Raji (cell line): ENCODE measurements around the gene MPHOSPH9.

Experiments used
- POLR2A ChIP-seq: IDR thresholded peaks from 2 replicates; pipeline ENCODE4 v1.6.1; 2011; ENCODE audit warnings: low read depth, low read length, control low read depth; ENCODE audit not compliant: insufficient read depth

MPHOSPH9 gene

GRCh38 chr12:123165537-123165936, 67.4 kb downstream of the MPHOSPH9 start:
- no peak for TF ChIP-seq POLR2A

GRCh38 chr12:123164710-123165261, 68.2 kb downstream of the MPHOSPH9 start:
- no peak for TF ChIP-seq POLR2A

DNA sequence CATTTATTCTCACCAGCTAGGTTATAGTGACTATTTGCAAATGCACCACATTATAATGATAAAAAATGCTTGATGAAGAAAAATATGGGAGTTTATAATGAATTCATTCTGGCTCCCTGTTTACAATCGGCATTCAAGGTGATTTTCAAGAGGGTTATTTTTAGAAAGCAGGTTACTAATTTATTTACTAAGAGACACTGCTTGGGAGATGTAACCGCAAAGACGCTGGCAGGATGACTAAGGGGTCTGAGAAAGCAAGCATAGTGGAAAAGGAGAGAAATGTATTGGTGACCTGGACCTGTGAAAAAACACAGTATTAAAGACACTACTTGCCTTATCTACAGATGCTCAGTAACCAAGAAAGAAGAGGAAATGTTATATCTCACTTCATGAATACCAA, 68.7 kb downstream of the MPHOSPH9 start:
- no peak for TF ChIP-seq POLR2A

DNA sequence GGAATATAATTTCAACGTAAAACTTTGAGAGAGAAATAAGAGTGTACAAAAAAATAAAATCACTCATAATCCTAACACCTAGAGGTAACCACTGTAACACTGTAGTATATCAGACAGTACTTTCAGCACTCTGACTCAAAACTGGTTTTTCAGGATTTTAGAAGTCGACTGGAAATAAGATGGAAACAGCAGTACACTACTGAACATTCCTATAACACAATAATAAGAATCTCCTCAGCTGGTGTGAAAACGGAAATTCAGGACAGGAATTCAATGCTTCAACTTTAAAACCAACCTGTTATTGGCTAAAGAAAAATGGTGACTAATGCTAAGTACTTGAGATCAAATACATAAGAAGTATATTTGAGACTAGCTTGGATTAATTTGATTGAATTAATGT, 69.7 kb downstream of the MPHOSPH9 start:
- TF ChIP-seq POLR2A, result no peak

- TF ChIP-seq POLR2A, result no peak
Measured at GRCh38 chr12:123160801-123161487, 72.0 kb downstream of the MPHOSPH9 start.

DNA sequence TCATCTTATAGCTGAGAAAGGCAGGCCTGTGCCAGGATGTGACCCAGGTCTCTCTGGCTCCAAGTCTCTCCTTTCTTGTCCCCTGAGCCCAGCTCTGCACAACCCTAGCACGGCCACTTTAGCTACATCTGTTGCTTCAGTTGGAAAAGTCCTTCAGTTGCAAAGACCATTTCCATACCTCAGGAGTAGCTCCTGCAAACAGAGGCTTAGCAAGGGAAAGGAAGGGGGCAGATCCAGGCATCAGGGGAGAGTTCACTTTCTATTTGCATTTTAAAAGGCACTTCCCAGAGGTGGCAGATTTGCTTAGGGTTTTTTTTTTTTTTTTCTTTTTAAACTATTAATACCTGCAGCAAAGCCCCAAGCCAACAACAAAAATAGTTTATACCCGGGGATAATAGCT, 79.0 kb downstream of the MPHOSPH9 start:
- no peak for TF ChIP-seq POLR2A

GRCh38 chr12:123152833-123153232, 80.1 kb downstream of the MPHOSPH9 start:
- TF ChIP-seq POLR2A, result no peak

DNA sequence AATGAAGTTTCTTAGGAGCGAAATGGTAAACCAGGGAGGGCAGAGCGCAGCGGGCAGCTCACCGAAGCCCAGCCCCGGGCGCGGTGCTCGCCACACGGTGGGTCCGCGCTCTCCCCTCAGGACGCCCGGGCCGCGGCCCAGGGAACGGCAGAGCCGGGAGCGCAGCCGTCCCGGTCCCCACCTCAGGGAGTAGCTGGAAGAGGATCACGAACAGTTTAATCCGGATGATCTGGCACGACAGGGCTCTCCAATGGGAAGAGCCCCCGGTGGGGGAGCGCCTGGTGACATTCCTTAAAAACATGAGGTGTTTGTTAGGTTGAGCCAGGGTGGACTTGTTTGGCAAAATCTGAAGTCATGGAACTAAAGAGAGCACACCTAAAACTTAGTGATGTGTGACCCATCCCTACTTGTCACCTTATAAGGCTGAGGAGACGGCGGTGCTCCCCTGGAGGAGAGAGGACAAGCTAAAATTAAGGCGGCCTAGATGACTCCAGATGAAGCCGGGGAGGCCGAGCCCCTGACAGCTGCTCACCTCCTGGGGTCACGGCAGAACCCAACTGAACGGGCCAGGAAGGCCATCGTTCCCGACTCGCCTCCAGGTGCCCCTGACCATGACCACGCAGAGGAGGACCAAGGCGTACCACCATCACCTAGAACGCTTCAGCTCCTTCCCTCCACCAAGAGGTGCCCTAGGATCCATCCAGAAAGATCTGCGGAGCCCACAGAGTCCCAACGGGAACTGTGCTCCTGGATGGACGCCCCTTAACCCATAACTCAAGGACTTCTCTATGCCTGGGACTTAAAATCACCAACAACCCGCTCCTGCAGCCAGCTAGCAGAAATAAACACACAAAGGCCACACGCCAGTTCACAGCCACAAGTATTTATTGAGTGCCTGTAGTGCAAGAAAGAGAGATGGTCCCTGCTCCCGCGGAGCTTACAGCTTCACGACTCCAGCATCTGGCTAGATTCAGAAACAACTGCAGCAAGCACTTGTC, 81.2 kb downstream of the MPHOSPH9 start:
- TF ChIP-seq POLR2A, result no peak

GRCh38 chr12:123150744-123151456, 82.0 kb downstream of the MPHOSPH9 start, which contains the start of gene PITPNM2:
Gene PITPNM2, minus strand, starts transcription at chr12:123151090. Its CDS starts 116,500 bp downstream, at chr12:123034590.
- TF ChIP-seq POLR2A, result no peak

GRCh38 chr12:123150275-123150743, 82.6 kb downstream of the MPHOSPH9 start:
- no peak for TF ChIP-seq POLR2A

DNA sequence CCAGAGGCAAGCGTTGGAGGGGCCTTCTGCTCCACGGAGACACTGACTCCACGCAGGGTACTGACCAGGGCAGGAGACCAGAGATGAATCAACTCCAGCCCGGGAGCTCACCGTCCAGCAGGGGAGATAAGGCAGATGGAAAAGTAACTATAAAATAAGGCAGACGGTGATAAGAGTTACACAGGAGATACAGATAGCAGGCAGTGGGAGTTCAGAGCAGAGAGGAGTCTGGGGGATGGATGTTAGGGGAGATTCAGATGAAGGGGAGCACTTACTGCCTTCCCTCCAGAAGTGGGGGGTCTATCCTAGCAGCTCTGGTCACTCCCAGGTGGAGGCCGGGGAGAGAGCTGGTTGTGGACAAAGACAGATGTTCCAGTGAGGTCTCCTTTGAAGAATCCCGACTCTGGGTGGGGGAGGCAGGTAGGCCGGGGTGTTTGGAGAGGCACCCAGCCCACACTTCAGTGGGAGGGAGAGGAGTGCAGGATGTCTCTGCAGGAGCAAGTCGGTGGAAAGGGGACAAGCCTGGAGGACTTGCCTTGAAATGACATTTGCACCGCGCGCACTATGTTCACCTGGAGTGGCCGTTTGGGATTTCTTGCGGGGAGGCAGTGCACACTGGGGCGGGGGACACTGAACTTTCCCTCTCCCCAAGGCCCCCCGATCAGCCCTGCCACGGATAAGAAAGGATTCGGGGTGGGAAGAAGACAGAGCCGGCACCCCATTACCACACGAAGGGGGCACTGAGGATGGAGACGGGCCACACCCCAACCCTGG, 83.3 kb downstream of the MPHOSPH9 start:
- TF ChIP-seq POLR2A, result no peak

- TF ChIP-seq POLR2A, result no peak
Measured at GRCh38 chr12:123149088-123149487, 83.9 kb downstream of the MPHOSPH9 start.

GRCh38 chr12:123148655-123149054, 84.3 kb downstream of the MPHOSPH9 start:
- no peak for TF ChIP-seq POLR2A

DNA sequence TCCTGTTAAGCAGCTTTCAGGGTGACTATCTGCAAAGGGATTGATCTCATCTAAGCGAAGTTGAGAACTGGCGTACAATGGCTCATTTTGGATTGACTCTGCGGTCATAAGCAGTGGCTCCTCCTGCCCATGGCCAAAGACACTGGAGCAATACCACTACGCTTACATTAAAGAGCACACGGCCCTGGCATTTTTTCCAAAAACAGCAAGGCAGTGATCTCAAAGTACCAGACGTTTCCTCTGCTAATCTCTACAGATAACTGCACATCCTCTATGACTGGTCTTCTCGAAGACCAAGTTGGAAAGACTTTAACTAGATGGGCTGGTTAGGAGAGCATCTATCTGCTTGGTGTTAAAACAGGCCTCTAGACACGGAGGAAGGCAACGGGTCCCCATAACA, 84.7 kb downstream of the MPHOSPH9 start:
- TF ChIP-seq POLR2A, result no peak
